ENCODE data around the gene ZNF778. TPM values are rescaled to one million over a fixed set of nuclear protein-coding genes. Genes with fewer than 3 reads are reported as not detected.

Gene ZNF778
- total RNA-seq, 2 donors from 2014 or later: 12.9 to 30.2 TPM

- no peaks in the 10 kb centered on the region for H3K27me3 ChIP-seq (replicated peaks; ENCODE audit: insufficient read depth)
- DNase-seq (ENCODE audit: low spot score): no peak
- WGBS: 91% methylated on average over 19 of the region's 19 CpGs
- TF ChIP-seq, protein P1, sequence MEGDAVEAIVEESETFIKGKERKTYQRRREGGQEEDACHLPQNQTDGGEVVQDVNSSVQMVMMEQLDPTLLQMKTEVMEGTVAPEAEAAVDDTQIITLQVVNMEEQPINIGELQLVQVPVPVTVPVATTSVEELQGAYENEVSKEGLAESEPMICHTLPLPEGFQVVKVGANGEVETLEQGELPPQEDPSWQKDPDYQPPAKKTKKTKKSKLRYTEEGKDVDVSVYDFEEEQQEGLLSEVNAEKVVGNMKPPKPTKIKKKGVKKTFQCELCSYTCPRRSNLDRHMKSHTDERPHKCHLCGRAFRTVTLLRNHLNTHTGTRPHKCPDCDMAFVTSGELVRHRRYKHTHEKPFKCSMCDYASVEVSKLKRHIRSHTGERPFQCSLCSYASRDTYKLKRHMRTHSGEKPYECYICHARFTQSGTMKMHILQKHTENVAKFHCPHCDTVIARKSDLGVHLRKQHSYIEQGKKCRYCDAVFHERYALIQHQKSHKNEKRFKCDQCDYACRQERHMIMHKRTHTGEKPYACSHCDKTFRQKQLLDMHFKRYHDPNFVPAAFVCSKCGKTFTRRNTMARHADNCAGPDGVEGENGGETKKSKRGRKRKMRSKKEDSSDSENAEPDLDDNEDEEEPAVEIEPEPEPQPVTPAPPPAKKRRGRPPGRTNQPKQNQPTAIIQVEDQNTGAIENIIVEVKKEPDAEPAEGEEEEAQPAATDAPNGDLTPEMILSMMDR (IDR thresholded peaks at IDR 0.05): no peak
- TF ChIP-seq POLR2A (IDR thresholded peaks at IDR 0.05): no peak
- no peaks in the 10 kb centered on the region for H3K4me1 ChIP-seq (replicated peaks)
- peaks cover 6 to 13% of the 10 kb centered on the region in 2 donors for H3K36me3 ChIP-seq
- no peak overlapping the region for H3K27ac ChIP-seq
- H3K4me3 ChIP-seq: no peak overlapping the region
- no peaks in the 10 kb centered on the region for H3K9me3 ChIP-seq
- intact Hi-C loops (cut with DNase I): no loop called here
Measured at GRCh38 chr16:89273741-89274472, 56.4 kb downstream of the ZNF778 start.

DNA sequence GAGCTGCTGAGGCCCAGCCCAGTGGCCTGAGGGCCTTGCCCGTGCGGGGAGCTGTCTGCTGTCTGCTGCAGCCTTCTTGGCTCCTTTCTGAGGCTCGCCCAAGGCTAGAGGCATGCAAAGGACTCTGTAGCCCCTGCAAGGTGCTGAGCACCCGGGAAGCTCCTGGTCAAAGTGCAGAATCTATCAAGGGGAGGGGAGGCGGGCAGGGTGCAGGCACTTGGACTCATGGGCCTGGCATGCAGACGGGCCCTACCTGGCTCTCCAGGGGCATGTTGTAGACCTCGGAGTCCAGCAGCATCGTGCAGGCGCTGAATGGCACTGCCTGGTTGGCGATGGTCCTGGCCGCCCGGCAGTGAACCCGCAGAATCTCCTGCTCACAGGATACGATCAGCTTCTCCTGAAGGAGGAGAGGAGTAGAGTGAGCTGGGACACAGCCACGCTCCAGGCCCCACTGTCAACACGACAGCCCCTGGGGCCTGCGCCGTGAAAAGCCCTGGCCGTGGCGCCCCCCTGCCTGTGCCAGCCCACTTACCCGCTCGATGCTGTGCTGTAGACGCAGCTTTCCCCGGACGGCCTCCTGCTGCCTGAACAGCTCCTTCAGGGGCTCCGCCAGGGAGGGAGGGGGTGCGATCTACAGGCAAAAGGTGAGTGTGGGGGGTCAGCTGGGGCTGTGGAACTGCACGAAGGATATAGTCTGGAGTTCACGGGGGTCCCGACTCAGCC is 57.2 kb downstream of the ZNF778 start:
- 94% methylated on average over 23 of the region's 30 CpGs for WGBS
- H3K9me3 ChIP-seq: no peaks in the 10 kb centered on the region
- H3K27me3 ChIP-seq (replicated peaks; ENCODE audit: insufficient read depth): no peaks in the 10 kb centered on the region
- H3K27ac ChIP-seq: no peak overlapping the region
- no peak overlapping the region for H3K4me3 ChIP-seq
- TF ChIP-seq POLR2AphosphoS5 (IDR thresholded peaks at IDR 0.05) (no peak), POLR2A (IDR thresholded peaks at IDR 0.05) (no peak)
- TF ChIP-seq, protein P1 (IDR thresholded peaks at IDR 0.05): no peak
- no peaks in the 10 kb centered on the region for H3K4me1 ChIP-seq (replicated peaks)
- no peak for DNase-seq (ENCODE audit: low spot score)
- peaks cover 6 to 13% of the 10 kb centered on the region in 2 donors for H3K36me3 ChIP-seq
- intact Hi-C loops (cut with DNase I): no loop called here

- Histone ChIP-seq H3K9me3 (no peaks in the 10 kb centered on the region), H3K4me3 (no peak overlapping the region), H3K27me3 (replicated peaks; ENCODE audit: insufficient read depth) (no peaks in the 10 kb centered on the region), H3K27ac (no peak overlapping the region), H3K4me1 (replicated peaks) (no peaks in the 10 kb centered on the region), H3K36me3 (peaks cover 6 to 9% of the 10 kb centered on the region in 2 donors)
- 92% methylated on average over 11 of the region's 11 CpGs for WGBS
- no peak for DNase-seq (ENCODE audit: low spot score)
- TF ChIP-seq POLR2AphosphoS5 (IDR thresholded peaks at IDR 0.05) (no peak), POLR2A (IDR thresholded peaks at IDR 0.05) (no peak)
- TF ChIP-seq, protein P1 (IDR thresholded peaks at IDR 0.05): no peak
- intact Hi-C loops (cut with DNase I): no loop called here
Measured at GRCh38 chr16:89275284-89275584, 57.7 kb downstream of the ZNF778 start.

DNA sequence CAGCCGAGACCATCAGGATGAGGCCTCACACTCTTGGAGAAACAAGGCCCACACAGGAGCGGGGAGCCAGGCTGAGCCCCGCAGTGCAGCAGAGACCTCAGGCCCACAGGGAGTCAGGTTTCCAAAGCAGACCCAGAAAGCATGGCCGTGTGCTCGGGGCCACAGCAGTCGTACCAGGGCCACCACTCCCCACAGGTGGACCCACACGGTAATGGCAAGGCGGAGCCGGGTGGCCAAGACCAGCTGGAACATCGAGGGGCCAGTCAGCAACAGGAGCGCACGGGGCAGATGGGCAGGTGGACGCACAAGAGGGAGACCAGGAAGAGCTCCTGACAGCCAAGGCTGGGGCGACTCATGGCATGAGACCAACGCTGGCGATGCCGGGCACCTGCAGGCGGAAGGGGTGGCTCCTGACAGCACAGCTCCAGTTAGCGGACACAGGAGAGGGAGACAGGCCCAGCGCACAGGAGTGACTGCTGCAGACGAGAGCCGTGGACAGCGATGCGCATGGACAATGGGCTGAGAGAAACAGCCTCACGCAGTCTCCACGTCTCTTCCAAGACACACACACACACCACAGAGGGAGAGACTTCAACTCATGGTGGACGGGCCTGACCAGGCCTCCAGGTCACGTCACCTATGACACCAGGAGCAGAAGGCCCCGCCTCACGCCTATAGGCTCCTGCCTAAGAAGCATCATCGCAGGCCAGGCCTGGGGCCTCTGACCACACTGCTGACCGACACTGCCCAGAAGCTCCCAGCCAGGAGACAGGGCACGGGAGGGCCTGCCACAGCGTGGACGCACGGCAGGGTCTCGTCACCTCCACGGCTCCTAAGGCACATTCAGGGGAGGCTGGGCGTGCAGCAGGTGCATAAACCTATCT is 58.6 kb downstream of the ZNF778 start:
- no peaks in the 10 kb centered on the region for H3K4me1 ChIP-seq (replicated peaks)
- H3K9me3 ChIP-seq: no peaks in the 10 kb centered on the region
- H3K36me3 ChIP-seq: peaks cover 8% of the 10 kb centered on the region in 2 donors
- WGBS: 91% methylated on average over 39 of the region's 39 CpGs
- no peaks in the 10 kb centered on the region for H3K27me3 ChIP-seq (replicated peaks; ENCODE audit: insufficient read depth)
- intact Hi-C loops (cut with DNase I): no loop called here
- no peak for TF ChIP-seq POLR2AphosphoS5 (IDR thresholded peaks at IDR 0.05)
- TF ChIP-seq, protein P1 (IDR thresholded peaks at IDR 0.05): no peak
- TF ChIP-seq POLR2A (IDR thresholded peaks at IDR 0.05): no peak
- no peak overlapping the region for H3K27ac ChIP-seq
- H3K4me3 ChIP-seq: no peak overlapping the region
- no peak for DNase-seq (ENCODE audit: low spot score)
